Ovary (tissue), 3 donors: ENCODE data around the gene PDE6H.

Experiments used
- CTCF ChIP-seq, 3 donors: fragments of 450-650 bp in 2 of 3; fragments of 200-600 bp in 1 of 3; IDR thresholded peaks; one replicate each; pipeline versions ENCODE4 v1.5.1 to v1.8.0; 2016 to 2022; ENCODE audit warnings: antibody characterized with exemption in 3 of 3, mild to moderate bottlenecking in 1 of 3
- POLR2A ChIP-seq: fragments of 450-650 bp; IDR thresholded peaks from one replicate; pipeline ENCODE4 v1.6.1; 2017; ENCODE audit warnings: antibody characterized with exemption, mild to moderate bottlenecking, moderate library complexity
- donor health status: DM: no; HTN: no; CAD: no.

DNA sequence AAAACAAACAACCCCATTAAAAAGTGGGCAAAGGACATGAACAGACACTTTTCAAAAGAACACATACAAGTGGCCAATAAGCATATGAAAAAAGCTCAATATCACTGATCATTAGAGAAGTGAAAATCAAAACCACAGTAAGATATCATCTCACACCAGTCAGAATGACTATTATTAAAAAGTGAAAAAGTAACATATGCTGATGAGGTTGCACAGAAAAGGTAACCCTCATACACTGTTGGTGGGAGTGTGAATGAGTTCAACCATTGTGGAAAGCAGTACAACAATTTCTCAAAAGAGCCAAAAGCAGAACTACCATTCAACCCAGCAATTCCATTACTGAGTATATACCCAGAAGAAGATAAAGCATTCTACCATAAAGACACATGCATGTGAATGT, 18.2 kb downstream of the PDE6H start:
- TF ChIP-seq POLR2A: no peak
- TF ChIP-seq CTCF (IDR thresholded peaks at IDR 0.05): no peak
